KOPT-K1 (cell line): ENCODE measurements around the gene PBX3.

Source experiments
- H3K27ac ChIP-seq: fragments of 200-600 bp; sonication (generic); 2 replicates; pipeline ENCODE4 v1.5.1; 2016; ENCODE audit warnings: antibody characterized with exemption, mild to moderate bottlenecking, low read depth, low read length; ENCODE audit not compliant: poor library complexity, severe bottlenecking
- H3K36me3 ChIP-seq: fragments of 200-600 bp; sonication (generic); 2 replicates; pipeline ENCODE4 v1.5.1; 2017; ENCODE audit warnings: antibody characterized with exemption, mild to moderate bottlenecking, low read length, moderate library complexity; ENCODE audit not compliant: insufficient read depth
- H3K9me3 ChIP-seq: fragments of 200-600 bp; sonication (generic); 2 replicates; pipeline ENCODE4 v1.5.1; 2017; ENCODE audit warnings: antibody characterized with exemption, low read length, mild to moderate bottlenecking; ENCODE audit not compliant: insufficient read depth, poor library complexity, severe bottlenecking

PBX3 gene

GRCh38 chr9:126001581-126002225 is 254.5 kb downstream of the PBX3 start:
- no peaks in the 10 kb centered on the region for H3K9me3 ChIP-seq
- no peak overlapping the region for H3K27ac ChIP-seq
- no peaks in the 10 kb centered on the region for H3K36me3 ChIP-seq

DNA sequence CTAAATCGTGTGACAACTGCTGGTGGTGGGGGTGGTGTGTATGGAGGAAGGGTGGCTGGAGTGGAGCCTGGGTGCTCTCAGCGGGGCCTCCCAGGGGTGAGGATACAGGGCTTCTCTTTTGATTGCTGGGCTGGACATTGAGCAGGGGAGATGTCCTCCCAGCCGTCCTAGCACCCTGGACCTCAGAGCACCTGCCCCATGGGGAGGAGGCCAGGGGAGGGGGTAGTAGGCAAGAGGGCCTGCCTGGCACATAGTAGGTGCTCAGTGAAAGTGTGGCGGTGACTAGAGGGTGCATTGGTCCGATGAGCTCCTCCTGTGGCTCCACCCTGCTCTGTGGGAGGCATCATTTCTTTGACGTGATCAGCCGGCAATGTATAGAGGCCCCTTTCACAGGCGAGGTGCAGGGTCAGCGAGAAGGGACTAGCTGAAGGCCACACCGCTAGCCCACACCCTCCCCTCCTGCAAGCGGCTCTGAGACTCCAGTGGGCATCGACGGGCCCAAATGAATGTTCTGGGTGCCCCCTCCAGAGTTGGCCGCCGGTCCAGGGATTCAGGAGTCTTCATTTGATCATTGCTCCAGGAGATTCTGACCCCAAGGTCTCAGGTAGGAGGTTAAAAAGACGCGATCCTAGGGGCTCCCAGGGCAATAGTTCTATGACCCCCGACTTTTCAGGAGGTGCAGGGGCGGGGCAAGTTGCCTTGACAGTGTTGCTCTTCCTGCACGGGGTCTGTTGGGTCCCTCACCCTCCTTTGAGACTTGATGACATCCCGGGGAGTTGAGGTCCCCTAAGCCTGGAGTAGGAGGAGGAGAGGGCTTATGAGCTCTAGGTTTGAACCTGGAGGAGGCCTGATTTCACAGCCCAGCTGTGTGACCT is 255.5 kb downstream of the PBX3 start:
- Histone ChIP-seq H3K36me3 (no peaks in the 10 kb centered on the region), H3K9me3 (peaks cover under 1% of the 10 kb centered on the region), H3K27ac (no peak overlapping the region)

DNA sequence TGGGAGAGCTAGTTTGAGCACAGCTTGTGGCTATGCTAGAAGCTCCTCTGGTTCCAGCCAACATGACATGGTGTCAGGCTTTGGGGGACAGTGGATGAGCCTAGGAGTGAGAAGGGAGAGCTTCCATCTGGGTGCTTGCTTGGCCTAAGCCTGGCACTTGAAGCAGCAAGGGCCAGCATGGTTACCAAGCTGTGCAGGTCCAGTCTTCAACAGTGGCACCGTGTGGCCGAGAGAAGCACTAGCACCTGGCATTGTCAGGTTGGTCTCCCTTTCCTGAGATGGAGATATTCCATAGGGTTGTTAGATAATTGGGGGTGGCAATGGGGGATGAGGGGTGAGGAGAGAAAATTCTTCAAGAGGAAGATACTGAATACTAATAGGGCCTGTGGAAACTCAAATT is 261.9 kb downstream of the PBX3 start:
- H3K9me3 ChIP-seq = peaks cover 16% of the 10 kb centered on the region
- H3K27ac ChIP-seq = no peak overlapping the region
- H3K36me3 ChIP-seq = no peaks in the 10 kb centered on the region

DNA sequence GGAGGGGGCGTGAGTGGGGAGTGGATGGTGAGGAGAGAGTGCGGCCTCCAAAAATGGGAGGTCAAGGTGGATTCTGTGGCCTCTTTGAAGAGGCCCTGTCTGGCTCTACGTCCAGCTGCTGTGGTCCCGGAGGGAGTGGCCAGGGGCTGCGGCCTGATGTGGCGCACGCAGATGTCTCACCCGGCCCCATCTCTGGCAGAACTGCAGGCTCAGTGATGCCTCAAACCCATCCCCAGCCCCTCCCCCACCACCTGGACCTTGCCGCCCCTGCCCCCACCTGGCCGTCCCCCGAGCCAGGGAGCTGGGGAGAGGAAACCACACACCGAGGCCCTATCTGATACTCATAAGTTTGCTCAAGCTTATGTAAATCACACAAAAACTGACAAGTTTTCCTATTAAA is 267.6 kb downstream of the PBX3 start:
- Histone ChIP-seq H3K9me3 (no peaks in the 10 kb centered on the region), H3K27ac (no peak overlapping the region), H3K36me3 (no peaks in the 10 kb centered on the region)

GRCh38 chr9:126015424-126015823 is 268.3 kb downstream of the PBX3 start:
- Histone ChIP-seq H3K9me3 (no peaks in the 10 kb centered on the region), H3K36me3 (no peaks in the 10 kb centered on the region), H3K27ac (no peak overlapping the region)

DNA sequence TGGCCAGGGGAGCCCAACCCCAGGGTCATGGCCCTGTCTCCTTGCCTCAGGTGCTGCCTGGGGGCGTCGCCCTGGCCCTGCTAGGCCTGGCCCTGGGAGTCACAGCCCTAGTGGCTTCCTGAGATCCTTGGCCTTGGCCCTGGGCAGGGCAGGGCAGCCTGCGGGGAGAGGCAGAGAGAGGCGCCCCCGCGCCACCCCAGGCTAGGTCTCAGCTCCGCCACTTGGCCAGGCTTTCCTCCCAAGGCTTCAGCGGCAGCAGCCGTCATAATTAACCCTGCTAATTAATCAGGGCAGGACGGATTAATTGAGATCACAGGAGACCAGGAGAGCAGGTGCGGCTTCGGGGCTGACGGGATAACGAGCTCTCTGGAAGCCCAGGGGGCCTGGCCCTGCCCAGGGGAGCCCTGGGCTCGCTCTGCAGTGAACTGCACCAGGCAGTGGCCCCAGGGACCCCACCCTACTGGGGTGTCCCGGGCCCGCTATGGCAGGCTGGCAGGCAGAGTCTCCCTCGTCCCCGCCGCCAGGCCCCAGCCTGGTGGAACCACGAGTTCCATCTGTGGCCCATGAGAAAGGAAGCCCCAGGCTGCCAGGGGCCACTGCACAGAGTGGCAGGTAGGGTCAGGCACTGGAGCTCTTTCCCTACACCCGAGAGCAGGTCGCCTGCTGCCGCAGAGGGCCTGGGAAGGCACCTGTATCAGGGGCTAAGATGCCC is 269.6 kb downstream of the PBX3 start:
- Histone ChIP-seq H3K9me3 (no peaks in the 10 kb centered on the region), H3K36me3 (no peaks in the 10 kb centered on the region), H3K27ac (no peak overlapping the region)
